ENCODE results near the gene SLC36A4.
"Not testable (repeated sequence)": the region's sequence is repeated elsewhere in the genome, so short reads cannot be mapped to it uniquely, and the experiment has no call there.

DNA sequence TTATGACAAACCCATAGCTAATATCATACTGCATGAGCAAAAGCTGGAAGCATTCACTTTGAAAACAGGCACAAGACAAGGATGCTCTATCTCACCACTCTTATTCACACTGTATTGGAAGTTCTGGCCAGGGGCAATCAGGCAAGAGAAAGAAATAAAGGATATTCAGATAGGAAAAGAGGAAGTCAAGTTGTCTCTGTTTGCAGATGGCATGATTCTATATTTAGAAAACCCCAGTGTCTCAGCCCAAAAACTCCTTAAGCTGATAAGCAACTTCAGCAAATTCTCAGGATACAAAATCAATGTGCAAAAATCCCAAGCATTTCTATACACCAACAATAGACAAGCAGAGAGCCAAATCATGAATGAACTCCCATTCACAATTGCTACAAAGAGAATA is 86.6 kb downstream of the SLC36A4 start:
- TF ChIP-seq, protein P1, sequence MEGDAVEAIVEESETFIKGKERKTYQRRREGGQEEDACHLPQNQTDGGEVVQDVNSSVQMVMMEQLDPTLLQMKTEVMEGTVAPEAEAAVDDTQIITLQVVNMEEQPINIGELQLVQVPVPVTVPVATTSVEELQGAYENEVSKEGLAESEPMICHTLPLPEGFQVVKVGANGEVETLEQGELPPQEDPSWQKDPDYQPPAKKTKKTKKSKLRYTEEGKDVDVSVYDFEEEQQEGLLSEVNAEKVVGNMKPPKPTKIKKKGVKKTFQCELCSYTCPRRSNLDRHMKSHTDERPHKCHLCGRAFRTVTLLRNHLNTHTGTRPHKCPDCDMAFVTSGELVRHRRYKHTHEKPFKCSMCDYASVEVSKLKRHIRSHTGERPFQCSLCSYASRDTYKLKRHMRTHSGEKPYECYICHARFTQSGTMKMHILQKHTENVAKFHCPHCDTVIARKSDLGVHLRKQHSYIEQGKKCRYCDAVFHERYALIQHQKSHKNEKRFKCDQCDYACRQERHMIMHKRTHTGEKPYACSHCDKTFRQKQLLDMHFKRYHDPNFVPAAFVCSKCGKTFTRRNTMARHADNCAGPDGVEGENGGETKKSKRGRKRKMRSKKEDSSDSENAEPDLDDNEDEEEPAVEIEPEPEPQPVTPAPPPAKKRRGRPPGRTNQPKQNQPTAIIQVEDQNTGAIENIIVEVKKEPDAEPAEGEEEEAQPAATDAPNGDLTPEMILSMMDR (IDR thresholded peaks at IDR 0.05), result not testable (repeated sequence)
- TF ChIP-seq POLR2A (IDR thresholded peaks at IDR 0.05), result not testable (repeated sequence)
